Vagina (tissue), 2 donors: ENCODE data around the gene ZCWPW1.

Source experiments
- POLR2A ChIP-seq, 2 donors: fragments of 450-650 bp; IDR thresholded peaks; one replicate each; pipeline ENCODE4 v1.6.1; 2017; ENCODE audit warnings: antibody characterized with exemption in 2 of 2, mild to moderate bottlenecking in 2 of 2, moderate library complexity in 2 of 2
- TF ChIP-seq, protein P1 (sequence below), 3 experiments: fragments of 450-650 bp in 2 of 3; fragments of 200-600 bp in 1 of 3; sonication (generic) in 1 of 3; IDR thresholded peaks; one replicate each; pipeline ENCODE4 v1.5.1; 2017 to 2019; ENCODE audit warnings: antibody characterized with exemption in 3 of 3, mild to moderate bottlenecking in 2 of 3, moderate library complexity in 2 of 3

DNA sequence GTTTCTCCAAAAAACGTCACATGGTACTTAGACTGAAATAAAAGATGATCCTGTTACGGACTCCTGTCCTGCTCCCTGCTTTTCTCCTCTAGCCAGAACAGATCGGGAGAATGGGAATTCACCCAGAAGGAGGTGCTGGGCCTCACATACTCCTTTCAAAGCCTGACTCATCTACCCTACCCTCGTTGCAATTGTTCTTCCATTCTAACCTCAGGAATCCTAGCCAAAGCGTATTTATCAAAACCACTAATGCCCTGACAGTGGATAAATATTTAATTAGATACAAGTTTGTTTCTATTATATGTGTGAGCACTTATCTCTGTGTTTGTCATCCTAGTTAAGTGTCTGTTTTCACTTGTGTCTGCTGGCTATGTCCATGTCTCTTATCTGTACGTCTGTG is 21.7 kb downstream of the ZCWPW1 start:
- TF ChIP-seq POLR2A (IDR thresholded peaks at IDR 0.05): no peak
- TF ChIP-seq, protein P1, sequence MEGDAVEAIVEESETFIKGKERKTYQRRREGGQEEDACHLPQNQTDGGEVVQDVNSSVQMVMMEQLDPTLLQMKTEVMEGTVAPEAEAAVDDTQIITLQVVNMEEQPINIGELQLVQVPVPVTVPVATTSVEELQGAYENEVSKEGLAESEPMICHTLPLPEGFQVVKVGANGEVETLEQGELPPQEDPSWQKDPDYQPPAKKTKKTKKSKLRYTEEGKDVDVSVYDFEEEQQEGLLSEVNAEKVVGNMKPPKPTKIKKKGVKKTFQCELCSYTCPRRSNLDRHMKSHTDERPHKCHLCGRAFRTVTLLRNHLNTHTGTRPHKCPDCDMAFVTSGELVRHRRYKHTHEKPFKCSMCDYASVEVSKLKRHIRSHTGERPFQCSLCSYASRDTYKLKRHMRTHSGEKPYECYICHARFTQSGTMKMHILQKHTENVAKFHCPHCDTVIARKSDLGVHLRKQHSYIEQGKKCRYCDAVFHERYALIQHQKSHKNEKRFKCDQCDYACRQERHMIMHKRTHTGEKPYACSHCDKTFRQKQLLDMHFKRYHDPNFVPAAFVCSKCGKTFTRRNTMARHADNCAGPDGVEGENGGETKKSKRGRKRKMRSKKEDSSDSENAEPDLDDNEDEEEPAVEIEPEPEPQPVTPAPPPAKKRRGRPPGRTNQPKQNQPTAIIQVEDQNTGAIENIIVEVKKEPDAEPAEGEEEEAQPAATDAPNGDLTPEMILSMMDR (IDR thresholded peaks at IDR 0.05): no peak
